CD4-positive, alpha-beta T cell treated with Interleukin-10 for 1 hour (primary cell): ENCODE results near the gene FCGR2B.
"Not testable (repeated sequence)": the region's sequence is repeated elsewhere in the genome, so short reads cannot be mapped to it uniquely, and the experiment has no call there.

Experiments
- DNase-seq: peaks from one replicate; pipeline ENCODE4 v3.0.0-alpha.2; 2020

FCGR2B gene

DNA sequence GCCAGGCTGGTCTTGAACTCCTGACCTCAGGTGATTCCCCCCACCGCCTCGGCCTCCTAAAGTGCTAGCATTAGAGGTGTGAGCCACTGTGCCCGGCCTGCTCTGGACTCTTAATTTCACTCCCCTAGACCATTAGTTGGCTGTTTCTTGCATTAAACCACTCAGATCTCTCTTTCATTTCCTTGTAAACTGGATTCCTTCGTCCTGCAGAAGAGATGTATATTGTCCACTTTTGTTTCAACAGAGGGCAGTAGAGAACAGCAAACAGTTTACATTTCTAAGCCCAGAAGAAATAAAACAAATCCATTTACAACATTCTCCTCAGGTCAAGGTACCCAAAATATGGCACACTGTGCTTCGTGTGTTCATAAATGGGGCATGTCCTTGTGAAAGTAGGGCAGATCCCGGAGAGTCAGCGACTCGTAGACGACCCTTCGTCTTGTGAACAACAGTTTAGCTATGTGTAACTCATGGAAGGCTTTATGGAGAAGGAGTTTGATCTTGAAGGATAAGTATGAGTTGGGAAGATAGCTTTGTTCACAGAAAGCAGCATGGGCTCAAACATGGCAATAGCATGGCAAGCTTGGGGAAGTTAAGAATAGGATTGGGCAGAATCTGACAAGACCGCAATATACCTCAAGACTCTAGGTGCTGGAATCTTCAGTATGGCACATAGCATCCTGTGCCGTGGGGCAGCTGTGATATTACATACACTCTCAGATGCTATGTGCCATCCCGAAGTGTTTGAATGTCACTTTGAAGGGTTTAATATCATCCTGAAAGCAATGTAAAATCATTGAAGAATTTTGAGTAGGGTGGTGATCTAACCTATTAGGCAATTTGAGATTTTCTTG lies 15.2 kb upstream of the FCGR2B start:
- DNase-seq = peak; percentile 55

DNA sequence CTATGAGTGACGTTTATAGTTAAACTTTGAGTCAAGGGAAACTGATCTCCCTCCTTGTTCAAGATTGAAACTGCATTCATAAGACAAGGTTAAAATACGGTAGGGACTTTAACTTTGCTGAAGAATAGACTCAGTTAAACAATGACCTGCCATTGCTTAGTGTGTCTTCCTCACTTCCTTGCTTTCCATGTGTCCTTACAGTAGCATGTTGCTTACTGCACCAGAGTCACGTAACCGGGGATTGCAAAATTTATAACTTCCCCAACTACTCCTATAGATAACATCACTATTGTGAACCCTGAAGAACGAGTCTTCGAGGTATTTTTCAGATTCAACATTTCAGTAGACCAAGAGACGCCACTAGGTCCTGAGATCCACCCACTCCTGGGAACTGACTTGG lies 9.4 kb upstream of the FCGR2B start:
- DNase-seq = not testable (repeated sequence)

DNA sequence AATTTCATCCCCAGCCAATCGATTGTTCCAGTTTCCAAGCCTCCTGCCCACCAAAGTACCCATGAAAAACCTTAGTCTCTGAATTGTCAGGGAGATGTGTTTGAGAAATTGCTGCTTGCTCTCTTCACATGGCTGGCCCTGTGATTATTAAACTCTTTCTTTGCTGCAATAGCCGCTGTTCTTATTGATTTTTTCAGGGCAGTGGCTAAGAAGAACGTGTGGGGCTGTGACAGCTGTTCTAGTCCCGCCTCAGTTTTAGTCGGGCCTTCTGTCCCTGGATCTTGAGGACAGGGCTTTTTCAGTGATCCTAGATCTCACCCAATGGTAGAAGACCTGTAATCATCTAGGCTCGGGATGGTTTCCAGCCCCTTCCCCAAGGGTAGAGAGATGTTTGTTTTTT lies 9.0 kb upstream of the FCGR2B start:
- not testable (repeated sequence) for DNase-seq

DNA sequence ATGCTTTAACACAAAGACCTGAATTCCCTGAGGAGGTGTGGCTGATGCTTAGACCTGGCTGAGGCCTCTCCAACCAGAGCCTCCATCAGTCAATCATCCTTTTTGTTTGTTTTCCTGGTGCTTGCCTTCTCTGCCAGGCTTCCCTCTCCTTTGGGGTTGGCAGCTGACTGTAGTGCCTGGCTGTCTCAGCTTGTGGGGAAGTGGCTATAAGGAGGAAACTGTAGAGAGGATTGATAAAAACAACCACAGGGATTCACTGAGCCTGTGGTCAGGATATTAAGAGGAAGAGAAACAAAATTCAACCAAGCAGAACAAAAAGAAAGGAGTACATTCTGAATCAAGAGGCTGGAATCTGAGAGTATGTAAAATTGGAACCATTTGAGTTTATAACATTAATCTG lies 4.4 kb upstream of the FCGR2B start:
- DNase-seq = not testable (repeated sequence)

GRCh38 chr1:161661660-161662311 lies 1.2 kb upstream of the FCGR2B start:
- not testable (repeated sequence) for DNase-seq

DNA sequence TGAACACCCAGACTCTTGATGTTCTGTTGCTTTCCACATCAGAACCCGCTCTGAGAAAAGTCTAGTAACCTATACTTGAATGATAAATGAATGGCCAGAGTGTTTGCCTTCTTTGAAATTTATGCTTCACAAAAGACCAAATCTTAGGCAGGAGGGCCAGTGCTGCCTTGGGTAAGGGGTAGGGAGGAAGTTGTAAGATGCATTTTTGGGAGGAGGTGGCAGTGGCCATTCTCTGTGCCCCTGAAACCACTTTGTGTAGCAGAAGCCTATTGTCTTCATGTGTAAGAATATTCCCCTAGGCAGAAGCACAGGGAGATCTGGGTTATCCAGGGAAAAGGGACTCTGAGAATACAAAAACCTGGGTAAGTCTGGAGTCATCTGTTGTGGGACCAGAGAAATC lies 626 bp downstream of the FCGR2B start:
- DNase-seq = not testable (repeated sequence)

GRCh38 chr1:161664689-161665088 lies 1.7 kb downstream of the FCGR2B start:
- not testable (repeated sequence) for DNase-seq

- DNase-seq = not testable (repeated sequence)
Observed at GRCh38 chr1:161671045-161672020, 8.4 kb downstream of the FCGR2B start.

DNA sequence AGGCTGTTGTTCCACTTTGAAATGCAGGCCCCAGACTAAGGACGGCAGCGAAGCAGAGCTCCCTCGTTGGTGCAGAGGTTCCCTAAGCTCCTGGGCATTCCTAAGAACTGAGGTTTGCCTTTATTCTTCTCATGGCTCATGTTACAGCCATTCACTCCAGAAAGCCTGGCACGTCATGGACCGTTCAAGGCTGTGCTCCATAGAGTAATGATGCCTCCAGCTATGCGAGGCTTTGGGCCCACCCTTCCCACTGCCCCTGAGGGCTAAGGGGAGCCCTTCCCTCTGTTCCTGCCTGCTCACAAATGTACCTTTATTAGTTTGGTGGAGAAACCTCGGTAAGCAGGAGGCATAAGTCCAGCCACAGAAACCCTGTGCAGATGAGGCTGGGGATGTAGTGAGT lies 10.5 kb downstream of the FCGR2B start:
- not testable (repeated sequence) for DNase-seq

- not testable (repeated sequence) for DNase-seq
Observed at GRCh38 chr1:161674447-161674846, 11.5 kb downstream of the FCGR2B start.

- not testable (repeated sequence) for DNase-seq
Observed at GRCh38 chr1:161674908-161675307, 12.0 kb downstream of the FCGR2B start.

DNA sequence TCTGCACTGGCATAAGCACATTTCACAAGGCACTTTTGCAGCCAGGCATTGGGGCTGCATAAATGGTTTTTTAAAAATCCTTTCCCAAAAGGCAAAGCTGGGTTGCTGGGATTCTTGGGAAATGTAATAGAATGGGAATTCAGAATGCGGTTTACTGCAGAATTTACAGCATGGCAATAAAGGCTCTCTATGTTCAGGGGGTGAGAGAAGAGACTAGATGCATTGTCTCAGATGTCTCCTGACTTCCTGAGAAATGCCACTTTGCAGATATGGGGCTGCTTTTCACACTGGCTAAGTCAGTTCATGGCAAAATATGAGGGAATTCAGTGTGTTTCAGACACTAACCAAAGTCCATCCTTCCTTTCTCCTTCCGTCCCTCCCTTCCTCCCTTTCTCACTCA lies 13.5 kb downstream of the FCGR2B start:
- no peak for DNase-seq

GRCh38 chr1:161676958-161677689 lies 14.2 kb downstream of the FCGR2B start:
- no peak for DNase-seq

- no peak for DNase-seq
Observed at GRCh38 chr1:161678500-161678899, 15.6 kb downstream of the FCGR2B start.

DNA sequence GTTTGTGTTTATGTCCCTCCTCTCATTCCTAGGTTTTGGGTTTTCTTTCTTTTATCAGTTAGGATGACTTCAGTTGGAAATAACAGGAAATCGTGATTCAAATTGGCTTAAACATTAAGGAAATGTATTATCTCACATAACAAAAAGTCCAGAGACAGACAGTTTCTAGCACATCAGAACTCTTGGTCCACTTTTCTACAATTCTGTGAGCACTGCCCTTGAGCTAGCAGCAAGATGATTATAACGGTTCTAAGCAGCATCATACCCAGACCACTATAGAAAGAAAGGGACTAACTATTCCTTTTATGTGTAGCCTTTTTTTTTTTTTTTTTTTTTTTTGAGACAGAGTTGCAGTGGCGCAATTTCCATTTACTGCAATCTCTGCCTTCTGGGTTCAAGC lies 18.9 kb downstream of the FCGR2B start:
- DNase-seq = no peak

DNA sequence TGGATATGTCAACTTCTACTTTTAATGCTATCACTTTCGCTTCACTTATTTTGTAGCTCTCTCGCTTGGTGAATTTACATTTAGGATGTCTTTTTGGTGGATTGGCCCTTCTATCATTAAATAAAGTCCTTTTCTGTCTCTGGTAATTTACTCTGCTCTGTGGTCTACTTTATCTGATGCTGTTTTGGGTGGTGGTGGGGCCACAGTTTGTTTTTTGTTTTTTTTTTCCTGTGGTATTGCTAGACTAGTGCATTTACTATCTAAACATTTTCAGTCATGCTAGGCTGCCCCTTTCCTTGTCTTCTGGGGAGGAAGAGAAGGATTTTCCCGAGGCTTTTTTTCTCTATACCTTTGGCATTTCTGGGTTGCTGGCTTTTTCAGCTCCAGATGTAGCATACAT lies 26.0 kb downstream of the FCGR2B start:
- DNase-seq = no peak

GRCh38 chr1:161691846-161692245 lies 28.9 kb downstream of the FCGR2B start:
- no peak for DNase-seq

GRCh38 chr1:161693020-161693712 lies 30.2 kb downstream of the FCGR2B start:
- DNase-seq = not testable (repeated sequence)

DNA sequence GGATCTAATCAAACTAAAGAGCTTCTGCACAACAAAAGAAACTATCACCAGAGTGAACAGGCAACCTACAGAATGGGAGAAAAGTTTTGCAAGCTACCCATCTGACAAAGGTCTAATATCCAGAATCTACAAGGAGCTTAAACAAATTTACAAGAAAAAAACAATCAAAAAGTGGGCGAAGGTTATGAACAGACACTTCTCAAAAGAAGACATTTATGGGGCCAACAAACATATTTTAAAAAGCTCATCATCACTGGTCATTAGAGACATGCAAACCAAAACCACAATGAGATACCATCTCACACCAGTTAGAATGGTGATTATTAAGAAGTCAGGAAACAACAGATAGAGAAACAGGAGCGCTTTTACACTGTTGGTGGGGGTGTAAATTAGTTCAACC lies 35.4 kb downstream of the FCGR2B start:
- not testable (repeated sequence) for DNase-seq

DNA sequence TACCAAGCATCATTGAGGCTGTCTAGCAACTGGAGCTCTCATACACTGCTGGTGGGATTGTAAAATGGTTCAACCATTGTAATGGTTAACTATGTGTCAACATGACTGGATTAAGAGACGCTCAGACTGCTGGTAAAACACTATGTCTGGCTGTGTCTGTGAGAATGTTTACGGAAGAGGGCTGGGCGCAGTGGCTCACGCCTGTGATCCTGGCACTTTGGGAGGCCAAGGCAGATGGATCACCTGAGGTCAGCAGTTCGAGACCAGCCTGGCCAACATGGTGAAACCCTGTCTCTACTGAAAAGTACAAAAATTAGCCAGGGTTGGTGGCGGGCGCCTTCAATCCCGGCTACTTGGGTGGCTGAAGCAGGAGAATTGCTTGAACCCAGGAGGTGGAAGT lies 39.3 kb downstream of the FCGR2B start:
- no peak for DNase-seq

- no peak for DNase-seq
Observed at GRCh38 chr1:161705537-161705936, 42.6 kb downstream of the FCGR2B start.

DNA sequence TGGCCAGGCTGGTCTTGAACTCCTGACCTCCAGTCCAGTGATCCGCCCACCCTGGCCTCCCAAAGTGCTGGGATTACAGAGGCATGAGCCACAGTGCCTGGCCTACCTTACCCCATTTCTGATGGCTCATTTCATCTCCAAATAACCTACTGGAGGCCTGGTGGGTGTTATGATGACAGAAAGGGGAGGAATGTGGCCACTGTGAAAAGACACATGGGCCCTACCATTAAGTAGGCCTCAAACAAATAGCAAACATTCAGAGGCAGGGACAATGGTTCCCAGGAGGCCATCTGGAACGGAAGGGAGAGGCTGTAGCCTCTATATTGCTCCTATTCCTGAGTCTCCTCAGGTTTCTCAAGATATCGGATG lies 43.2 kb downstream of the FCGR2B start:
- DNase-seq = no peak
